MG63 (cell line): Measurements from ENCODE around the gene RP2. TPM values are rescaled to one million over a fixed set of nuclear protein-coding genes. Genes with fewer than 3 reads are reported as not detected.

Source experiments
- DNase-seq: peaks from one replicate; pipeline ENCODE4 v3.0.0-alpha.2; 2020
- H3K27me3 ChIP-seq: fragments of 250-450 bp; sonication (Bioruptor Pico); 2 replicates; pipeline ENCODE4 v1.5.1; 2020; ENCODE audit warnings: mild to moderate bottlenecking, moderate library complexity
- H3K36me3 ChIP-seq: fragments of 250-450 bp; sonication (Bioruptor Pico); 2 replicates; pipeline ENCODE4 v1.5.1; 2020; ENCODE audit warnings: mild to moderate bottlenecking, moderate library complexity
- H3K4me3 ChIP-seq: fragments of 250-450 bp; sonication (Bioruptor Pico); 2 replicates; pipeline ENCODE4 v1.5.1; 2020; ENCODE audit warnings: mild to moderate bottlenecking, moderate library complexity
- H3K9me3 ChIP-seq: fragments of 250-450 bp; sonication (Bioruptor Pico); 2 replicates; pipeline ENCODE4 v1.5.1; 2020; ENCODE audit warnings: mild to moderate bottlenecking, moderate library complexity
- total RNA-seq: library from RNA; depleted of rRNA; stranded (reverse); fragments of >200 nt; shearing (Covaris generic); gene quantifications from 2 replicates; pipeline ENCODE4 v1.2.3, GENCODE V29; 2014; ENCODE audit warnings: low replicate concordance

Gene RP2
- total RNA-seq, 1 experiment from 2014 or later, result 6.3 TPM

DNA sequence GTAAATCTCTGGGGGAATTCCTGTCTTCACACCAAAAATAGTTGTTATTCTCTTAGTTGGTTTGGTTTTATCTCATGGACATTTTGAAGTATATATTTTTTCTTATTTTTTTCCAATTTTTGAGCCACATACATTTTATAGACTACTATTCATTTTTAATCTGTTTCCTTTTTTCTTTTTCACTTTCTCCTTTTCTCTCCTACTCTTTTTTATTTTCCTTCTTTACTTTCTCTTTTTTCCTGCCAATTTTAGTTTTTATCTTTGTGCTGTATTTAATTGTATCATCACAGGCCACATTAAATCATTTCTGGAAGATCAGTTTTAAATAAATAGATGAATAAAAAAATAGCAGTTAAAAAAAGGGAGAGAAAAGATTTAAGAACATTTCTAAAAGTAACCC, 61.4 kb downstream of the RP2 start:
- Histone ChIP-seq H3K36me3 (no peaks in the 10 kb centered on the region), H3K9me3 (no peaks in the 10 kb centered on the region), H3K27me3 (no peaks in the 10 kb centered on the region), H3K4me3 (no peak overlapping the region)
- DNase-seq, result no peak

DNA sequence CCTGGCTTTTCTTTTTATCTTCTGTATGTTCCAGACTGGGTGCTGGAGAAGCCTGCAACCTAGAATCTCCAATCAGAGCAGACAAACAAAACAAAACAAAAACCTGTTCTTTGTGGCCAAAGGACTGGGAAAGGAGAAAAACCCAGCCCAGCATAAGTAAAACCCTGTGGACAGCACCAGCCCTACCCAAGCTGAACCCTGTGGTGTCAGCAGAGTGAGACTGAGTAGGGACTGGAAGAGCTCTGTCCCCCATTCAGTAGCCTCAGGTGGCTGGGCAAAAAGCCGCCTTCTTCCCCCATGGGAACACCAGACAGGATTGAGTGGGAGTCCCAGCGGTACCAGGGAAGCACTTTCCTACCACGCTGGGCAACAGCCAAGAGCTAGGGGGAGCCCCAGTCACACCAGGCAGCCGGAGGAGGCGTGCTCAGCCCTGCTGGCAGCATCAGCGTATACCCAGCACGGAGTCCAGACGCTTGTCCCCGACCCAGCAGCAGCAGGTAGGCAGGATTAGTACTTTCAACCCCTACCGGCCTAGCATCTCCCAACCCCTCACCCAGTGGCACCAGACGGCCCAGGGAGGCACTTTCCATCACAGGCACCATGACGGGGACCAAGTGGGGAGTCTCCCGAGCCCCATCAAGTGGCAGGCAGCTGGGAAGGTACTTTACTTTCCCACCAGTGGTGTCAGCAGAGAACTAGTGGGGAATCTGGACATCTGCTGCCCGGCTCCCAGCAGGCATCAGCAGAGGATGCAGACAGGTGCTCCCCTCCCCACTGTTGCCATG, 66.8 kb downstream of the RP2 start:
- Histone ChIP-seq H3K36me3 (no peaks in the 10 kb centered on the region), H3K4me3 (peak overlapping the region; percentile 48), H3K27me3 (no peaks in the 10 kb centered on the region), H3K9me3 (no peaks in the 10 kb centered on the region)
- DNase-seq, result peak; percentile 76

DNA sequence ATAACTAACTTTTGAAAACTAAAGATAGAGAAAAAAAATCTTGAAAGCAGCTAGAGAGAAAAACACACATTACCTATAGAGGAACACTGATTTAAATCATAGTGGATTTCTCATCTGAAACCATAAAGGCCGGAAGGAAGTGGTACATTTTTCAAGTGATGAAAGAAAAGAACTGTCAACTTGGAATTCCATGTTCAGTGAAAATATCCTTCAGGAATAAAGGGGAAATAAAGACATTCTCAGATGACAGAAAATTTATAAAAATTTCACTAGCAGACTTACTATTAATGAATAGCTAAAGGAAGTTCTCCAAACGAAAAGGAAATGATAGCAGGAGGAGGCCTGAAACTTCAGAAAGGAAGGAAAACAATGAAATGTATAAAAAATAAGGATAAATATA, 67.8 kb downstream of the RP2 start:
- no peak for DNase-seq
- H3K9me3 ChIP-seq, result no peaks in the 10 kb centered on the region

DNA sequence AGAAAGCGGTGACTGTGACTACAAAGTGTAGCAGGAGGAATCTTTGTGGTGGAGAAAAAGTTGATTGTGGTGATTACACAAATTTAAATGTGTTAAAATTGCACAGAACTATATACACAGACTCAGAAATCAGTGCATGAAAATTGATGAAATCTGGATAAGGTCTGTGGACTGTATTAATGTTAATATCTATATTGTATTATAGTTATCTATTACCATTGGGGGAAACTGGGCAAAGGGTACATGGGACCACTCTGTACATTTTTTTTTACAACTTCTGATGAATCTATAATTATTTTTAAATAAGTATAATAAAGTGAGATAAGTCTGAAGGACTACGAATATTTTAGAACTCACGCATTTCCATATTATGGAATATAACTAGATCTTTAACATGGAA, 73.6 kb downstream of the RP2 start:
- Histone ChIP-seq H3K9me3 (no peaks in the 10 kb centered on the region), H3K4me3 (no peak overlapping the region), H3K27me3 (no peaks in the 10 kb centered on the region), H3K36me3 (no peaks in the 10 kb centered on the region)
- no peak for DNase-seq

More for the DNA sequence above, 67.8 kb downstream of the RP2 start:
- H3K27me3 ChIP-seq, result no peaks in the 10 kb centered on the region
- no peaks in the 10 kb centered on the region for H3K36me3 ChIP-seq
- no peak overlapping the region for H3K4me3 ChIP-seq

DNA sequence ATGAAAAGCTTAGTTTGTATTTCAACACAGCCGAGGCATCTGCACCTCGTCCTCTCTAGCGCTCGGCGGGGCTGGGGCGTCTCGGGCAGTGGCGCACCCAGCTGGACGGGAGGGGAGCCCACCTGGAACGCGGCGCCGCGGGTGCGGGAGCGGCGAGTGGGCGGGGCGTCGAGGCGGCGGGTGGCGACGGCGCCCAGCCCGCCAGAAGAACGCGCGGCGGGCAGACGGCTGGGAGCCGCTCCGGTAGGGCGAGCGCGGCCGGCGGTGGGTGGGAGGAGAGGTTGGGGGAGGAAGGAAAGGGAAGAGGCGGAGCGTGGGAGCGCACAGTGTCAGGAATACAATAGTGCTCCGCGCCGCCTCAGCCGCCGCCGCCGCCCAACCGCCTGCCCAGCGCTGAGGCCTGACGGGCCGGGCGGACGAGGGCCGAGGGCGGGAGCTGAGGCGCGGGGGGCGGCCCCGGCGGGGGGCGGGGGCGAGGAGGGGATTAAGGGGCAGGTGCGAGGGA, 75.3 kb downstream of the RP2 start, which contains the start of gene JADE3:
JADE3 (plus strand) TSS at position 324 of the 505 bp plus-strand sequence. CDS start 72,474 bp downstream, outside the sequence.
- DNase-seq, result peak; percentile 72
- peak within 1 kb of the TSS; percentile 62 for H3K4me3 ChIP-seq
- H3K9me3 ChIP-seq, result no peaks in the 10 kb centered on the region
- no peaks in the 10 kb centered on the region for H3K27me3 ChIP-seq
- no peaks in the 10 kb centered on the region for H3K36me3 ChIP-seq

DNA sequence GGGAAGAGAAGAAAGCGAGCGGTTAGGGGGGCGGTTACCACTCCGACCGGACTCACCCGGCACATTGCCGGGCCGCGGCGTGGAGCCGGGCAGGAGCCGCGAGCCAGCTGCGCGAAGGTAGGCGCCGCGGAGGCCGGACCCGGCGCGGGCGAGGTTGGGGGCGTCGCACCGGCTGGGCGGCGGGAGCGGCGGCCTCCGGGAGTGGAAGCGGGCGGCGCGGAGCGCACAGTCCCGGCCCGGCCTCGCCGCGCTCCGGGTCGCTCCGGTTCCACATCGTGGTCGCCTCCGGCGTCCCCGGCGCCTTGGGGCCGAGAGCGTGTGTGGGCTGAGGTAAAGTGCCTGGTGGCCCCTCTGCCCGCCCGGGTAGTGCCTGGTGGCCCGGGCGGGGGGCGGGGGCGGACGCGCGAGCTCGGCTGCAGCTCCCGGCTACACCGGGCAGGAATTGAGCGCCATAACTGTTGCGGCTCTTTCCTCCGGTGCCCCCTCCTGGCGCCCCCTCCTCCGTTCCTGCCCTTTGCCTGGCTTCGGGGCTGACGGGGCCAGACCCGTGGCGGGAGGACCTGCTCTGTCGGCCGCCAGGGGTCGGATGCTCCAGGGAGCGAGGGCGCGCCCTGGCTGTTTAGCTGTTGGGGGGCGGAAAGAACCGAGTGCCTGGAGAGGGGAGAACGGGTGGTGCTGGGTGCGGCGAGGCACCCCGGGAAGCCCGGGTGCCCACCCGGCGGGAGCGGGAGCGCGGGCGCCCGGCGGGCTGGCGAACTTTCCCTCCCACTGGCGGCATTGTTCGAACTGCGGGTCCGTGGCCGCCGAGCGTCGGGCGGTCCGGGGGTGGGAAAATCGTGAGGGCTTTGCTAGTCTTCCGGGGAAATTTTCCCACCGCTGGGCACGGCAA, 76.0 kb downstream of the RP2 start:
- peak; percentile 48 for DNase-seq
- Histone ChIP-seq H3K27me3 (no peaks in the 10 kb centered on the region), H3K36me3 (no peaks in the 10 kb centered on the region), H3K9me3 (no peaks in the 10 kb centered on the region), H3K4me3 (peak overlapping the region; percentile 62)

DNA sequence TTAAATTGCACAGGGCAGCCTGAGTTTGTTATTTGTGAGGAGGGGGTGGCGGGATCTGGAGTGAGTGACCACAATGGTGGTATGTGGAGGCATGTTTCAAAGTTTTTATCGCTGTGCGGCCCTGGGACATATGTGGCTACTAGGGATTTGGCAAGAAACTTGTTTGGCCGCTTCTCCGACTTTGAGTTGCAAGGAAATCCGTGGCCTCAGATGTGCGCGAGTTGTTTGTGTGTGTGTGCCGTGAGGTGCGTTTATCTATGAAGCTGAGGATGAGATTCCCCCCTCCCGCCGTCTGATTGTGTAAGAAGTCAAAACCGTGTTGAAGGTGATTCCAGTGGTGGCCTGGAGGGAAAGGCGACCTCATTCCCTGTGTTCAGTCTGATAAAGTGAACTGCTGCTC, 76.8 kb downstream of the RP2 start:
- Histone ChIP-seq H3K9me3 (no peaks in the 10 kb centered on the region), H3K27me3 (no peaks in the 10 kb centered on the region), H3K4me3 (peak overlapping the region; percentile 62), H3K36me3 (no peaks in the 10 kb centered on the region)
- no peak for DNase-seq

DNA sequence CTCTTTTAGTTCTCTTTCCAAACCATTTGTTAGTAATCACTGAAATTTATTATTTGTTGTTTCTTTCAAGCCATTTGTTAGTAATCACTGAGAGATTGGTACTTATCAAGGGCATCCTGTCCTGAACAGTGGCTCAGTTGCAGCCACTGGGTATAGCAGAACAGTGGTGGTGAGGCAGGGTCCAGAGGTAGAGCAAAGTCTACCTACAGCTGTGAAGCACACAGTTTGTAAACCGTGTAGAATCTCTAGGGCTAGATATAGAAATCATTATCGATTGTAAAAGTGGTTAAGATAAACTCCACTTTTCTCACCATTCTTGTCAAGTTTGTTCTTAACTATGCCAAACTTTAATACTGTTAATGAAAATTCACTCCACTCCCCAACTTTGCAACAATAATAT, 79.4 kb downstream of the RP2 start:
- Histone ChIP-seq H3K9me3 (no peaks in the 10 kb centered on the region), H3K4me3 (no peak overlapping the region), H3K36me3 (no peaks in the 10 kb centered on the region), H3K27me3 (no peaks in the 10 kb centered on the region)
- no peak for DNase-seq

DNA sequence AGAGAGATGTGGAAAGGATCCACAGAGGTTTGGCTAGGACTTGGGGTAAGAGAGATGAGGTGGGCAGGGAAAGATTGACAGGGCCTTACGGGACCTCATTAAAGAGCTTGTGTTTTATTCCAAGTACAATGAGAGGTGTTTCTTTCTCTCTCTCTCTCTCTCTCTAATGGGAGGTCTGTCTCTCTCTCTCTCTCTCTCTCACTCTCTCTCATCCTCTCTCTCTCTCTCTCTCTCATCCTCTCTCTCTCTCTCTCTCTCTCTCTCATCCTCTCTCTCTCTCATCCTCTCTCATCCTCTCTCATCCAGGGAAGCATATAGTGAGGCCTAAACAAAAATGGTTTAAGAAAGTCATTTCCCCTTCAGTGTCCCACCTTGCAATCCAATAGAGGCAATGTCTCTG, 80.8 kb downstream of the RP2 start:
- Histone ChIP-seq H3K4me3 (no peak overlapping the region), H3K27me3 (no peaks in the 10 kb centered on the region), H3K9me3 (no peaks in the 10 kb centered on the region), H3K36me3 (no peaks in the 10 kb centered on the region)
- DNase-seq, result no peak

DNA sequence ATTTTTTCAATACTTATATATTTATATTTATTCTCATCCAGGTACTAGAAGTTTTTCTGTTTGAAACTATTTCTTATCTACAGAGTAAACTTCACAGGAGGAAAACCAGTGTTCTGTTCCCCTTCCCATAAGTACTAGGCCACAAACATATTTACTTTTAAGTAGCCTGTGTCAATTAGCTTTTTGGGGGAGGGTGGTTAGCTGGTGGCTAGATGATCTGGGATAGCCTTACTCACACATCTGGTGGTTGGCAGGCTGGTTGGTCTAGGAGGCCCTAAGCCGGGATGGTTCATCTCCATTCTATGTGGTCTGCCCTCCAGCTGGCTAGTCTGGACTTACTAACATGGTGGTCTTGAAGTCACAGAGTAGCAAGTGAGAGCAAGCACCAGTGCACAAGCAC, 81.6 kb downstream of the RP2 start:
- no peak overlapping the region for H3K4me3 ChIP-seq
- H3K27me3 ChIP-seq, result no peaks in the 10 kb centered on the region
- no peaks in the 10 kb centered on the region for H3K36me3 ChIP-seq
- no peaks in the 10 kb centered on the region for H3K9me3 ChIP-seq
- DNase-seq, result no peak

DNA sequence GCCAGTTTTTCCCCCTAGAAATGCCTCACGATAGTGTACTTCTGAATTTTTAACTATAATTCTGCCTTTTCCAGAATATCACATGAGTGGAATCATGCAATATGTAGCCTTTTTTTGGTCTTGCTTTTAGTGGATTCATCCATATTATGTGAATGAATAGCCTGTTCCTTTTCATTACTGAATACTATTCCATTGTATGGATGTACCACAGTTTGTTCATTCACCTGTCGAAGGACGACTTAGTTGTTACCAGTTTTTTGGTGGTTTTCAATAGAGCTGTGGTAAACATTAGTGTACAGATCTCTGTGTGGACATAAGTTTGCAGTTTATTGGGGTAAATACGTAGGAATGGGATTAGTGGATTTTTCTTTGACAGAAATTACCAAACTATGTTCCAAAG, 83.4 kb downstream of the RP2 start:
- no peaks in the 10 kb centered on the region for H3K9me3 ChIP-seq
- H3K36me3 ChIP-seq, result no peaks in the 10 kb centered on the region
- H3K4me3 ChIP-seq, result no peak overlapping the region
- H3K27me3 ChIP-seq, result no peaks in the 10 kb centered on the region
- no peak for DNase-seq

DNA sequence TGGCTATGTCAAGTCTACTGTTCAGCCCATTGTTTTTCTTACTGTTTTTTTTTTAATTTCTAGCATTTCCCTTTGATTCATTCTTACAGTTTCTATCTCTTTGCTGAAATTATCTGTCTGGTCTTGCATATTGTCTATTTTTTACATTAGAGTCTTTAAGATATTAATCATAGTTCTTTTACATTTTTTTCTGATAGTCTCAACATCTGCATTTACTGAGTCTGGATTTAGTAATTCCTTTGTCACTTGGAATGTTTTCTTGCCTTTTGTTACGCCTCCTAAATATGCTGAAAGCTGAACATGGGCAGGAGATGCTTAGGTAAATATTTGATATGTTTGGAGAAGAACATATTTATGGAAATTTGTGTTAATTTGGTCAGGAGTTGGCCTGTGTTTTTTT, 85.8 kb downstream of the RP2 start:
- Histone ChIP-seq H3K9me3 (no peaks in the 10 kb centered on the region), H3K27me3 (no peaks in the 10 kb centered on the region), H3K36me3 (no peaks in the 10 kb centered on the region), H3K4me3 (no peak overlapping the region)
- no peak for DNase-seq

DNA sequence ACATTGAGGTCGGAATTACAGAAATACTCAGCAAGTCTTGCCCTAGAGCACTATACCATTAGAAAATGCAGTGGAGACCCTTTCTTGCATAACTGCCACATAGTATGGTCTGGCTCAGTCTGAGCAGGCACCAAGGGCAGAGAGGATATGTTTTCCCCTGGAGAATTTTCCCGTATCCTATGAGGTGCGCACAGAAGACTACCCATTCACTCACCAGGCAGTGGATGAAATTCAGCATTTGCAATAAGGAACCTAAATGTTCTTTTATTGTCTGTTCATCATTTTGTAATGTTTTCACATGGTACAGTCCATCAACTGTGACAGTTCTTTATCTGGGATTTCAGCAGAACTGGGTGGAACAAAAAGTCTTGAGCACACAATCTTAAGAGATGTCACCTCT, 90.9 kb downstream of the RP2 start:
- no peak for DNase-seq
- H3K9me3 ChIP-seq, result no peaks in the 10 kb centered on the region
- no peaks in the 10 kb centered on the region for H3K36me3 ChIP-seq
- no peak overlapping the region for H3K4me3 ChIP-seq
- no peaks in the 10 kb centered on the region for H3K27me3 ChIP-seq

DNA sequence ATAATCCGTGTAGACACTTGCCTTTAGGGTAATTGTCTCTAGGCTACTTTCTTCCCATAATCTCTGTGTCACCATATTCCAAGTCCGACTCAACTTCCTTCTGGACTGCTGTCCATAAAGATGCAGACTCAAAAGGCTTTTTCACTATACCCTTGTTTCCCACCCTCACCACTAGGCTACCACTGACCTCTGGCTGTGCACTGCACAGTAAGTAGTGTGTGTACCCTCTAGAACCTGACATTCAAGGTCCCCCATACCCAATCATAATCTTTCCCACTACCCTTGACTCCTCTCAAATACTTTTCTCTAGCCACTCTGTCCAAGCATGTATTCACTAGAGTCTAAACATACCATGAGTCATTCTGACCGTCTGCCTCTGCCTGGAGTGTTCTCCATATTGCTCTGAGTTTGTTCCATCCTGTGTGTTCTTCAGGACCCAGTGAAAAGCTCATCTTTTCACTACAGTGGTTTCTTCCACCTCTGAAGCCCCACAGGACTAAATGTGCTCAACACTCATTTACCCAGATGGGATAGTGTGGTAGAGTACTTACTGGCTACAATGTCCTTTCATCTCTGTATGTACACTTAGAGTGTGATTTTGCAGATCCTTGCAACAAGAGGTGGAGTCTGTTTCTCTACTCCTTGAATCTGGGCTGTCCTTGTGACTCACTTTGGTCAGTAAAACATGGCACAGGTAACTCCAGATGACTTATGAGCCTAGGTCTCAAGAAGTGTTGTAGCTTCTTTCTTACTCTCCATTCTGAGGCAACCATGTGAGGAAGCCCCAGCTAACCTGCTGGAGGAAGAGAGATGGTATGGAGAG, 92.8 kb downstream of the RP2 start:
- Histone ChIP-seq H3K9me3 (no peaks in the 10 kb centered on the region), H3K27me3 (no peaks in the 10 kb centered on the region), H3K36me3 (no peaks in the 10 kb centered on the region), H3K4me3 (no peak overlapping the region)
- DNase-seq, result peak; percentile 3
